ENCODE measurements around the gene RABGAP1.
A peak's percentile ranks its signal among the peaks of the same experiment; 100 is the strongest.

The RABGAP1 gene

GRCh38 chr9:123048748-123049147, 107.9 kb downstream of the RABGAP1 start:
- DNase-seq (ENCODE audit: low read depth): peak; percentile 66

- peak; percentile 56 for DNase-seq (ENCODE audit: low read depth)
Observed at GRCh38 chr9:123049589-123050222, 108.9 kb downstream of the RABGAP1 start.

- no peak for DNase-seq (ENCODE audit: low read depth)
Observed at GRCh38 chr9:123053046-123053445, 112.2 kb downstream of the RABGAP1 start.

GRCh38 chr9:123053711-123054110, 112.9 kb downstream of the RABGAP1 start:
- no peak for DNase-seq (ENCODE audit: low read depth)

GRCh38 chr9:123058834-123059233, 118.0 kb downstream of the RABGAP1 start:
- no peak for DNase-seq (ENCODE audit: low read depth)

GRCh38 chr9:123059472-123060220, 118.8 kb downstream of the RABGAP1 start:
- no peak for DNase-seq (ENCODE audit: low read depth)

- no peak for DNase-seq (ENCODE audit: low read depth)
Observed at GRCh38 chr9:123061216-123061615, 120.4 kb downstream of the RABGAP1 start.

GRCh38 chr9:123062351-123063176, 121.7 kb downstream of the RABGAP1 start:
- DNase-seq (ENCODE audit: low read depth): peak; percentile 55

GRCh38 chr9:123063177-123063598, 122.4 kb downstream of the RABGAP1 start:
- DNase-seq (ENCODE audit: low read depth): peak; percentile 86

GRCh38 chr9:123063896-123064295, 123.1 kb downstream of the RABGAP1 start:
- DNase-seq (ENCODE audit: low read depth): no peak

GRCh38 chr9:123064716-123065115, 123.9 kb downstream of the RABGAP1 start:
- no peak for DNase-seq (ENCODE audit: low read depth)

- DNase-seq (ENCODE audit: low read depth): no peak
Observed at GRCh38 chr9:123065196-123065595, 124.4 kb downstream of the RABGAP1 start.

- no peak for DNase-seq (ENCODE audit: low read depth)
Observed at GRCh38 chr9:123067136-123067535, 126.3 kb downstream of the RABGAP1 start.

GRCh38 chr9:123069010-123069481, 128.2 kb downstream of the RABGAP1 start:
- peak; percentile 99 for DNase-seq (ENCODE audit: low read depth)

- DNase-seq (ENCODE audit: low read depth): no peak
Observed at GRCh38 chr9:123070198-123070597, 129.4 kb downstream of the RABGAP1 start.

- DNase-seq (ENCODE audit: low read depth): no peak
Observed at GRCh38 chr9:123072407-123072995, 131.7 kb downstream of the RABGAP1 start.

GRCh38 chr9:123073441-123073840, 132.6 kb downstream of the RABGAP1 start:
- DNase-seq (ENCODE audit: low read depth): no peak

GRCh38 chr9:123073991-123074422, 133.2 kb downstream of the RABGAP1 start:
- peak; percentile 97 for DNase-seq (ENCODE audit: low read depth)

- no peak for DNase-seq (ENCODE audit: low read depth)
Observed at GRCh38 chr9:123074628-123075027, 133.8 kb downstream of the RABGAP1 start.

- DNase-seq (ENCODE audit: low read depth): no peak
Observed at GRCh38 chr9:123080444-123080843, 139.6 kb downstream of the RABGAP1 start.

- DNase-seq (ENCODE audit: low read depth): no peak
Observed at GRCh38 chr9:123081824-123082223, 141.0 kb downstream of the RABGAP1 start.

GRCh38 chr9:123083680-123084079, 142.9 kb downstream of the RABGAP1 start:
- no peak for DNase-seq (ENCODE audit: low read depth)
